HG02588 (cell line): Measurements from ENCODE around the gene SORBS1.

Experiments used
- ATAC-seq: cut with Tn5 transposase; IDR thresholded peaks from one replicate; pipeline ENCODE4 v1.9.1; 2021; ENCODE audit warnings: mild to moderate bottlenecking, moderate library complexity; ENCODE audit not compliant: unreplicated experiment

Gene SORBS1

DNA sequence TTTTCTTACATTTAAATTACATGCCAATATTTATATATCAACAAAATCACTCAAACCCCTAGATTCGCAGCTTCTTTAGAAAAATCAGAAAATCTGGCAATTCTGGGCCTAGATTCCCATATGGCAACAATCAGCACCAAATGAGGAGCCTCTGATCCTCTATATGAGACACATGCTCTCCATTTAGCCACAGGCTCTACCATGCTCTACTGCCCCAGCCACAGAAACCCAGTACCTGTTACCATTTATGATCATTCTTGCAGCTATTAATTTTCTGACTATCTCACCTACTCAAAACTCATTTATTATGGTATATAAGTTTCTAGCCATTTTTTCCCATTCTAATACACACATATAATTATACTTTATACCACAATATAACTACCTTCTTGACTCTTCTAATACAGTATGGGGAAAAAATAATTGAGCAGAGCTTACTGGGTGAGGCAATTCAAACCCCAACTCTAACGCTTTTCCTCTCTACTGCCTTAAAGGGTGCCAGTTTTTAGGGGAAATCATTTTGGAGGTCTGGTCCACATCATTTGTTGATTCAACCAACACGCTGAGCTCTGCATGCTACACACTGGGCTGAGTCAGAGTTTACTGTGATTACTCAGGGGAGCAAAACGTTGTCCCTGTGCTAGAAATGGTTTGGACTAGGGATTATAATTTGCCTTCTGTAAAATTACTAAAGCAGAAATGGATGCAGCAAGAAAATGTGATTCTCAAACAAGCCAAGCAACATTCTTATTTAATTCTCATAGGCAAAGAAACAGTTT lies 281.9 kb downstream of the SORBS1 start:
- ATAC-seq = no peak

GRCh38 chr10:95278061-95278988 lies 282.8 kb downstream of the SORBS1 start:
- ATAC-seq = no peak

DNA sequence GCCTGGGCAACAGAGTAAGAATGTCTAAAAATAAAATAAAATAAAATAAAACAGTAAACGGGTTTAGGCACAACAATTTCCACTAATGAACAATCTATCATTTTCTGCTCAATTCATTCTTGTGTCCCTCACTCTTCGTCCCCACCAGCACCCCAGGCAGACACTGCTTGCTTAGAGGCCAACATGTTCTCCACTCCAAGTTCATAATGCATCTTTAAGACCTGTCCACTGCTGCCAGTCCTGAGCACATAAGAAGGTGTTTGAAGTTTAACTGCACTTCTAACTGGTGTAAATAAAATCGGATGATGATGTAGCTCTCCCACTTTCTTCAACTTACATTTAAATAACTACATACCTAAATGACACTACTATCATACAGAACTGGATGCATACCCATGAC lies 283.6 kb downstream of the SORBS1 start:
- ATAC-seq = no peak

DNA sequence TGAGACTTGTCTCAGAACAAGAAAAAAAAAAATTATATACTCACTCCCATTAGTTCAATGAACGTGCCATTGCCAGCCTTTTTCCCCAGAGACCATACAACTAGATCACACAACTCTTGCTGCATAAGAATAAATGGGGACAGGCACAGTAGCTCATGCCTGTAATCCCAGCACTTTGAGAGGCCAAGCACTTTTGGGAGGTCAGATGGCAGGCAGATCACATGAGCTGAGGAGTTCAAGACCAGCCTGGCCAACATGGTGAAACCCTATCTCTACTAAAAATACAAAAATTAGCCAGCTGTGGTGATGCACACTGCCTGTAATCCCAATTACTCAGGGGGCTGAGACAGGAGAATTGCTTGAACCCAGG lies 284.0 kb downstream of the SORBS1 start:
- ATAC-seq = no peak

DNA sequence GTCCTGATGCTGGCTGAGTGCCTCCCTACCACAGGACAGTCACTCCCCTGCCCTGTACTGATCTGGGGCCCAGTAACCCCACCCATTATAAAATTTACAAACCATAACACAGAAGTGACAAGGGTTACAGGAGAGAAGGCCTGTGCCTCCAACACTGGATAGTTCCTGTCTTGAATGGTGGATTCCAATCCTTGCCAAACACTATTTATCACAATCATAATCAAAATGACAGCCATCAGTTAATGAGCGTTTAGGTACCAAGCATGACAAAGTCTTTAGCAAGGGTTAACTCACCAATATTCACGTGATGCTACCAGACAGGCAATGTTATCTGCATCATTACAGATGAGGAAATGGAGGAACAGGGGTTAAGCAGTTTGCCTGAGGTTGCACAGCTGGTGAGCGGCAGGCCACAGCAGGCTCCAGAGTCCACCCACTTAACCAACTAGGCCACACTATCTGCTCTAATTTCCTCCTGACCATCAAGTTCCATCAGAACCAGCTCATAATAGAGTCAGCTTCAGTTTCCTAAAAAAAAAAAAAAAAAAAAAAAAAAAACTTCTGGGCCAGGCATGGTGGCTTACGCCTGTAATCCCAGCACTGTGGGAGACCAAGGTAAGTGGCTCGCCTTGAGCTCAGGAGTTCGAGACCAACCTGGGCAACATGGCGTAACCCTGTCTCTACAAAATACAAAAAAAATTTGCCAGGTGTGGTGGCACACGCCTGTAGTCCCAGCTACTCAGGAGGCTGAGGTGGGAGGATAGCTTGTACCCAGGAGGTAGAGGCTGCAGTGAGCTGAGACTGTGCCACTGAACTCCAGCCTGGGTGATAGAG lies 284.6 kb downstream of the SORBS1 start:
- ATAC-seq = no peak

DNA sequence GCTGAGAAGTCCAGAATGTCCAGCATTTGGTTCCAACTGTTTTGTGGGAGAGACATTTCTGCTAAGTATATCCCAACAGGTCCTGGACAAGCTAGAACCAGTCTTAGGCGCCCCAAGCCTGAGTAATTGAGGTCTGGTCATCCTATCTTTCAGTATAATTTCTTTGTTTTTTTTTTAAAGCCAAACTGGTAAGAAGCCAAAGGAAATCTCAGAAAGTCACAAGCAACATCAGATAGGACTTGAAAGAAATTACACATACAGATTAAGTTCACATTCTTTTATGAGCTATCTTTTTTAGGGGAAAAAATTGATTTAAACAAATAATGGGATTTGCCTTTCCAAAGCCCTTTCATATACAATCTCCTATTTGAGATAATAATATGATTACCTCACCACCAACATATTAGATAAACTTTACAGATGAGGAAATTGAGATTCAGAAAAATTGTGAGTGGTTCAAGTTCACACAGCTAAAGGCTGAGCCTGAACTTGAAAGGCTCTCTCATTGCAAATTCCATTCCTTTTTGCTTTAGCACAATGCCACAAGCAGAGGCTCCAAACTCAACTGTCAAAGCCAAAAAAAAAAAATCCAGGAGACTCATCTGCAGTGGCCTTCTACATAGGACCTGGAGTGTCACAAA lies 285.3 kb downstream of the SORBS1 start:
- ATAC-seq = no peak

GRCh38 chr10:95273393-95274312 lies 287.5 kb downstream of the SORBS1 start:
- no peak for ATAC-seq

GRCh38 chr10:95268438-95268837 lies 292.7 kb downstream of the SORBS1 start:
- no peak for ATAC-seq

DNA sequence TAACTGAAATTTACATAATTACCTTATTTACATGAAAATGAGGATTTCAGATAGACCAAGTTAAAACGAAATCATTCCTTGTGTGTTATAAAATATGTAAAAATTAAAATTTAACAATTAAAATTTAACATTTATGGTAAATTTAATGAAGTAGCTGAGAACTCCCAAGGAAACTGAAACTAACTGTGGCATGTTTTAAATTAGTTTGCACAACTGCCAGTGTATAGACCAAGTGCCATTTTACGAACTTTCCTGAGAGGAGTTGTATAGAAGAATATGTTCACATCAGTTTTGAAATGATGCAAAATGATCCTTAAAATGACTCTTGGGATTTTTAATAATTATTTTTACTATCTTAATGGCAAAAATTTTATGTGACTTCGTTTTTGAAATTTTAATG lies 293.9 kb downstream of the SORBS1 start:
- no peak for ATAC-seq

GRCh38 chr10:95266674-95267095 lies 294.5 kb downstream of the SORBS1 start:
- ATAC-seq = peak; percentile 89

- no peak for ATAC-seq
Observed at GRCh38 chr10:95265572-95265971, 295.6 kb downstream of the SORBS1 start.

DNA sequence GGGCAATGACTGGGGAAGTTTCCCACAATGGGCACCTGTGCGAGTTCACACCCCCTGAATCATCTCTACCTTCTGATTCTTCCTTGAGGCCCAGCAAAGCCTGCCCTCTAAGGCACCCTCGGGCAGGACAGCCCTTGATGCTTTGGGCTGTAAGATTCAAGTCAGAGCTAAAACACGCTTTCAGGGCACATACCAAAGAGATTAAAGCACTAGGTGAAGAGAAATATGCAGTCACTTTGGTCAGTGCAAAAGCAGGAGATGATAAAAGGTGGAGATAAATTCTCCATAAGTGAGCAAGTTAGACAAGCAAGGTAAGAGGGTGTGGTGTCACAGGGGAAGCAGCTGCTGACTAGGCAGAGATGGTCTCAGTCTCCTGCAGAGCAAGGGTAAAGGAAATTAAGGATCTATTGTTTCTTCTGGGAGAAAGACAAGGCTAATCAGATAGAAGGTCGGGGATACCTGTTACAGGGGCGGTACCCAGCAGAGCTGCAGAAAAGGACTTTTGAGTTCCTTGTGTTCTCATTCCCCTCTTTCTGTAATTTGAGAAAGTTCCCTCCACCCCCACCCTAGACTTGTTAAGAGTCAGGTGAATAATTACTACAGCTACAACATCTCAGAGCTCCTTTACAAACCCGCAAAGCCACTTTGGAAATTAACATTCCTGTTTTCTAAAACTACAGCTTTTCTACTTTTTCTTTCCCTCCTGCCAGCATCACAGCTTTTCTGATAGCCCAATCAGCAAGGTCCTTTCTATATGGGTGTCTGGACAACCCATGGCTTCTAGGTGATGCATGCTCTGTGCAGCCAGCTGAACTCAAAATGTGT lies 296.7 kb downstream of the SORBS1 start:
- ATAC-seq = no peak

- ATAC-seq = no peak
Observed at GRCh38 chr10:95263864-95264226, 297.3 kb downstream of the SORBS1 start.

GRCh38 chr10:95262763-95263518 lies 298.2 kb downstream of the SORBS1 start:
- ATAC-seq = no peak

GRCh38 chr10:95261926-95262325 lies 299.2 kb downstream of the SORBS1 start:
- no peak for ATAC-seq
